Esophagus muscularis mucosa (tissue), 4 donors: Measurements from ENCODE around the gene MSI2. TPM values are rescaled to one million over a fixed set of nuclear protein-coding genes. Genes with fewer than 3 reads are reported as not detected.

Experiments
- DNase-seq: peaks from one replicate; pipeline ENCODE4 v3.0.0-alpha.2; 2017; ENCODE audit errors: extremely low spot score
- H3K27ac ChIP-seq, 4 donors: fragments of 200-600 bp; sonication (generic); replicated peaks in 1 of 4; 1 replicate in 3 of 4; 2 replicates in 1 of 4; pipeline ENCODE4 v1.5.1; 2016 to 2019; ENCODE audit warnings: mild to moderate bottlenecking in 1 of 4
- H3K27me3 ChIP-seq, 4 donors: fragments of 200-600 bp; sonication (generic); one replicate each; pipeline versions ENCODE4 v1.5.1 to v1.6.0; 2016 to 2019
- H3K36me3 ChIP-seq, 4 donors: fragments of 200-600 bp; sonication (generic); one replicate each; pipeline ENCODE4 v1.5.1; 2016 to 2019
- H3K4me1 ChIP-seq, 4 donors: fragments of 200-600 bp; sonication (generic); one replicate each; pipeline ENCODE4 v1.5.1; 2016 to 2019
- H3K4me3 ChIP-seq, 4 donors: fragments of 200-600 bp; sonication (generic); 1 replicate in 2 of 4; 2 replicates in 2 of 4; pipeline ENCODE4 v1.5.1; 2016 to 2019; ENCODE audit warnings: mild to moderate bottlenecking in 4 of 4, moderate library complexity in 1 of 4
- H3K9me3 ChIP-seq, 4 donors: fragments of 200-600 bp; sonication (generic); 1 replicate in 3 of 4; 2 replicates in 1 of 4; pipeline ENCODE4 v1.5.1; 2016 to 2019
- EP300 ChIP-seq: sonication (generic); formaldehyde crosslinking; IDR thresholded peaks from one replicate; pipeline ENCODE4 v1.6.1; 2017; ENCODE audit warnings: antibody characterized with exemption
- POLR2A ChIP-seq: fragments of 450-650 bp; IDR thresholded peaks from one replicate; pipeline ENCODE4 v1.6.1; 2017; ENCODE audit warnings: antibody characterized with exemption, moderate library complexity, mild to moderate bottlenecking, low read depth
- POLR2AphosphoS5 ChIP-seq, 2 donors: sonication (generic); formaldehyde crosslinking; IDR thresholded peaks; one replicate each; pipeline ENCODE4 v1.6.1; 2017; ENCODE audit warnings: antibody characterized with exemption in 2 of 2
- WGBS: methylation state at CpG from one replicate; pipeline ENCODE4 v1.1.5; 2018; 5-methylcytosine and 5-hydroxymethylcytosine counted together
- intact Hi-C: fragments of 100-400 bp; cut with DNase I; formaldehyde crosslinking; loops from one replicate; pipeline ENCODE4 v1.15.1; 2023
- total RNA-seq, 4 donors: library from RNA; depleted of rRNA; stranded (reverse); fragments of >200 nt; gene quantifications; one replicate each; pipeline versions ENCODE4 v1.1.0 to v1.2.1, GENCODE V29; 2016
- TF ChIP-seq, protein P1 (sequence below), 3 experiments: fragments of 200-600 bp in 2 of 3; fragments of 450-650 bp in 1 of 3; sonication (generic) in 2 of 3; IDR thresholded peaks; one replicate each; pipeline ENCODE4 v1.5.1; 2017 to 2019; ENCODE audit warnings: antibody characterized with exemption in 3 of 3, mild to moderate bottlenecking in 2 of 3, moderate library complexity in 1 of 3

The MSI2 gene
- total RNA-seq, 4 donors from 2014 or later, result 28.8 to 39.0 (median 29.6) TPM

- TF ChIP-seq POLR2AphosphoS5 (IDR thresholded peaks at IDR 0.05) (no peak), POLR2A (no peak), EP300 (no peak)
- TF ChIP-seq, protein P1, sequence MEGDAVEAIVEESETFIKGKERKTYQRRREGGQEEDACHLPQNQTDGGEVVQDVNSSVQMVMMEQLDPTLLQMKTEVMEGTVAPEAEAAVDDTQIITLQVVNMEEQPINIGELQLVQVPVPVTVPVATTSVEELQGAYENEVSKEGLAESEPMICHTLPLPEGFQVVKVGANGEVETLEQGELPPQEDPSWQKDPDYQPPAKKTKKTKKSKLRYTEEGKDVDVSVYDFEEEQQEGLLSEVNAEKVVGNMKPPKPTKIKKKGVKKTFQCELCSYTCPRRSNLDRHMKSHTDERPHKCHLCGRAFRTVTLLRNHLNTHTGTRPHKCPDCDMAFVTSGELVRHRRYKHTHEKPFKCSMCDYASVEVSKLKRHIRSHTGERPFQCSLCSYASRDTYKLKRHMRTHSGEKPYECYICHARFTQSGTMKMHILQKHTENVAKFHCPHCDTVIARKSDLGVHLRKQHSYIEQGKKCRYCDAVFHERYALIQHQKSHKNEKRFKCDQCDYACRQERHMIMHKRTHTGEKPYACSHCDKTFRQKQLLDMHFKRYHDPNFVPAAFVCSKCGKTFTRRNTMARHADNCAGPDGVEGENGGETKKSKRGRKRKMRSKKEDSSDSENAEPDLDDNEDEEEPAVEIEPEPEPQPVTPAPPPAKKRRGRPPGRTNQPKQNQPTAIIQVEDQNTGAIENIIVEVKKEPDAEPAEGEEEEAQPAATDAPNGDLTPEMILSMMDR (IDR thresholded peaks at IDR 0.05), result no peak
- H3K27ac ChIP-seq, result no peak overlapping the region
- DNase-seq, result no peak
- WGBS, result 53% methylated on average over 2 of the region's 2 CpGs
- H3K27me3 ChIP-seq, result no peaks in the 10 kb centered on the region
- H3K36me3 ChIP-seq, result no peaks in the 10 kb centered on the region
- peaks cover 0 to 29% (median 5%) of the 10 kb centered on the region in 4 donors for H3K4me1 ChIP-seq
- intact Hi-C loops, result no loop called here
- H3K9me3 ChIP-seq, result peaks cover 0 to 7% (median 0%) of the 10 kb centered on the region in 4 donors
- H3K4me3 ChIP-seq, result no peak overlapping the region
Observed at GRCh38 chr17:57369509-57369945, 113.2 kb downstream of the MSI2 start.

- Histone ChIP-seq H3K4me3 (no peak overlapping the region), H3K27me3 (no peaks in the 10 kb centered on the region), H3K36me3 (no peaks in the 10 kb centered on the region), H3K9me3 (peaks cover 0 to 7% (median 0%) of the 10 kb centered on the region in 4 donors), H3K27ac (no peak overlapping the region), H3K4me1 (peaks cover 0 to 29% (median 5%) of the 10 kb centered on the region in 4 donors)
- no peak for DNase-seq
- no peak for TF ChIP-seq POLR2AphosphoS5 (IDR thresholded peaks at IDR 0.05)
- no peak for TF ChIP-seq POLR2A
- no peak for TF ChIP-seq EP300
- TF ChIP-seq, protein P1 (IDR thresholded peaks at IDR 0.05), result no peak
- 87% methylated on average over 6 of the region's 6 CpGs for WGBS
- intact Hi-C loops, result no loop called here
Observed at GRCh38 chr17:57370037-57370581, 113.8 kb downstream of the MSI2 start.

DNA sequence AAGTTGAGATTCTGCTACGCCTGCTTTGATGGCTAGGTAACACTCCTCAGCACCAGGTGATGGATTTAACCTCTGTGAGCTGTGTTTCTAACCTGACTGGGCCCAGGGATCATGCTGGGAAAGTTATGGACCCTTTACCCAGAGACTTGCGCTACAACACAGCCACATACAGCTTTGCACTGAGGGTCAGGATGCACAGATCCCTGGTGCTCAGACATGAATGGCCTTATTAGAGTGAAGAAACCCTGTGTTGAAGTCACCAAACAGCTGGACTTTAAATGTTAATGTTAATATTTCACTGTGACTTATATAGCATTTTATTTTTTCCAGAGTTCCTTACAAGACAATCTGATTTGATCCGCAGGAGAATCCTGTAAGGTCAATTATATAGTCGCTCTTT lies 114.3 kb downstream of the MSI2 start:
- TF ChIP-seq EP300, result no peak
- TF ChIP-seq POLR2A, result no peak
- no peak for TF ChIP-seq POLR2AphosphoS5 (IDR thresholded peaks at IDR 0.05)
- TF ChIP-seq, protein P1 (IDR thresholded peaks at IDR 0.05), result no peak
- H3K9me3 ChIP-seq, result peaks cover 0 to 7% (median 0%) of the 10 kb centered on the region in 4 donors
- H3K27ac ChIP-seq, result no peak overlapping the region
- H3K36me3 ChIP-seq, result no peaks in the 10 kb centered on the region
- no peak overlapping the region for H3K4me3 ChIP-seq
- 96% methylated on average over 4 of the region's 4 CpGs for WGBS
- H3K4me1 ChIP-seq, result peaks cover 0 to 29% (median 5%) of the 10 kb centered on the region in 4 donors
- DNase-seq, result no peak
- intact Hi-C loops, result no loop called here
- no peaks in the 10 kb centered on the region for H3K27me3 ChIP-seq

DNA sequence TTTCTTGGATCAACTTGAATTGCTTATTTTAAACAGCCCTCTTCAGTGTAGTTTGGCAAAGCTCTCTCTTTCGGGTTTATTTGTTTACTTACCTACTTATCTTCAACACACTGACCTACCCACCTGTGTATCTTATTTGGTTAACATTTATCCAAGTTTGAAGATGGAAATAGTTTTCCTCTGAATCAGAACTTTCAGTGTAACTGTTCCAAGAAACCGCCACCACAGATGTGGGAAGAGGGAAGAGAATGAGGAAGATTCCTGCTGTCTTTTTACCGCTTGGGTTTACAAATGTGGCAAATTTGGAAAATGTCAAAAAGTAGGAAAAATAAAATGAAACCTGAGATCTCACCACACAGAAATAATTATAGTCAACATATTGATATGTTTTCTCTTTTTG lies 115.8 kb downstream of the MSI2 start:
- TF ChIP-seq POLR2AphosphoS5 (IDR thresholded peaks at IDR 0.05) (no peak), EP300 (no peak), POLR2A (no peak)
- TF ChIP-seq, protein P1 (IDR thresholded peaks at IDR 0.05), result no peak
- Histone ChIP-seq H3K27me3 (no peaks in the 10 kb centered on the region), H3K4me1 (peaks cover 0 to 21% (median 4%) of the 10 kb centered on the region in 4 donors), H3K4me3 (no peak overlapping the region), H3K9me3 (peaks cover 0 to 7% (median 0%) of the 10 kb centered on the region in 4 donors), H3K27ac (no peak overlapping the region), H3K36me3 (no peaks in the 10 kb centered on the region)
- intact Hi-C loops, result no loop called here
- no peak for DNase-seq
- 86% methylated on average over 3 of the region's 3 CpGs for WGBS

- intact Hi-C loops, result no loop called here
- no peak overlapping the region for H3K4me3 ChIP-seq
- H3K27ac ChIP-seq, result no peak overlapping the region
- TF ChIP-seq, protein P1 (IDR thresholded peaks at IDR 0.05), result no peak
- no peak for TF ChIP-seq EP300
- no peak for TF ChIP-seq POLR2AphosphoS5 (IDR thresholded peaks at IDR 0.05)
- TF ChIP-seq POLR2A, result no peak
- peaks cover 0 to 16% (median 4%) of the 10 kb centered on the region in 4 donors for H3K4me1 ChIP-seq
- H3K9me3 ChIP-seq, result peaks cover 0 to 7% (median 0%) of the 10 kb centered on the region in 4 donors
- 97% methylated on average over 4 of the region's 4 CpGs for WGBS
- DNase-seq, result no peak
- no peaks in the 10 kb centered on the region for H3K36me3 ChIP-seq
- H3K27me3 ChIP-seq, result no peaks in the 10 kb centered on the region
Observed at GRCh38 chr17:57373048-57373447, 116.7 kb downstream of the MSI2 start.
